AG04449 (cell line): ENCODE data around the gene ZSCAN12.
"Not testable (repeated sequence)": the region's sequence is repeated elsewhere in the genome, so short reads cannot be mapped to it uniquely, and the experiment has no call there.

Experiments used
- CTCF ChIA-PET: fragments of 350-600 bp; formaldehyde crosslinking; extraction: SDS; loops from one replicate; lab custom pipeline; 2021; ENCODE audit warnings: antibody characterized with exemption; lab: Yijun Ruan, JAX
- POLR2A ChIA-PET: fragments of 400-600, 350-600 bp; formaldehyde crosslinking; extraction: SDS; loops from one replicate; lab custom pipeline; 2020; ENCODE audit warnings: antibody characterized with exemption, inconsistent platforms; lab: Yijun Ruan, JAX
- DNase-seq: peaks from one replicate; pipeline ENCODE4 v3.0.0-alpha.2; 2010; ENCODE audit warnings: low read depth, low spot score
- H3K4me3 ChIP-seq: 2 replicates; pipeline ENCODE4 v1.5.1; 2011; ENCODE audit warnings: low read depth, mild to moderate bottlenecking, control low read depth, low read length
- TF ChIP-seq, protein P1 (sequence below): IDR thresholded peaks from one replicate; pipeline ENCODE4 v1.5.1; 2011; ENCODE audit warnings: mild to moderate bottlenecking, moderate library complexity, low read length, control low read depth, inconsistent platforms; ENCODE audit not compliant: insufficient read depth; ENCODE audit errors: missing control alignments

The ZSCAN12 gene

DNA sequence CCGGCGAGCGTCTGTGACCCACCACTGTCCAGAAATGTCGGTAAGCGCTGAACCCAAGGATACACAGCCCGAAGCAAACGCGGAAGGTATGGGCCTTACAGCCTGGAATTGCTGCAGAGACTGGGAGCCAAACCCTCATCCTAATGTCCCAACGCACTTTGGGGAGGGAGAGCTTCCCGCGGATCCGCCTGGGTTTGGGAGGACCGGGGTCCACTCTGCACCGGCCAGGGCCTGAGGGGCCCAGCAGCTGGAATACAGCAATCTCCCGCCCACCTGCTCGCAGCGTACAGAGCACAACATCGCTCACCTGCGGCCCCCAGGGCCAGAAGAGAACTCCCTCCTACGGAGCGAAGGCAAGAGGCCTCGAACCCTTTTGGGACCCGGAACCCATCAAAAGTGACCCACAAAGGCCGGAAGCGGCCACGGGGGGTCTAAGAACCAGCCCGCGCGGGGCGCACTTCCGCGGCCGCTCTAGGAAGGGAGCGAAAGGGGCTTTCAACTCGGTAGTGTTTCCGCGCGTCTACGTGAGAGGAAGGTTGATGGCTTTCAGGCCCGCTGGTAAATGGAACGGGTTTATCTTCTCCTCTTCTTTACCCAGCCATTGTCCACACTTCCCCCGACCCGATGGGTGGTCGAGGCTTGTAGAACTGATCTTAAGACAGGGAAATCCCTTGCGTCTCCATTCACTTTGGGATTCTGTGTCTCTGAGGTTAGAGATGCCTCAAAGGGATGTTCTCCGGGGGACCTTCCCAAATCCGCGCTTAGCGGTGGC, at the start of gene ZSCAN12:
Gene ZSCAN12, minus strand, starts transcription at position 398 of the 772 bp plus-strand sequence. CDS start 1,342 bp downstream, outside the sequence.
- CTCF ChIA-PET, result interaction anchor here (0.7 to 1.4 kb wide), 4 partner anchors 16 to 258 kb away, joined by 3 to 5 read pairs (median 4); partner anchors contain the start of gene ZKSCAN8
- POLR2A ChIA-PET, result no interaction called here
- DNase-seq, result peak; percentile 29
- H3K4me3 ChIP-seq, result peak within 1 kb of the TSS; percentile 97
- TF ChIP-seq, protein P1, sequence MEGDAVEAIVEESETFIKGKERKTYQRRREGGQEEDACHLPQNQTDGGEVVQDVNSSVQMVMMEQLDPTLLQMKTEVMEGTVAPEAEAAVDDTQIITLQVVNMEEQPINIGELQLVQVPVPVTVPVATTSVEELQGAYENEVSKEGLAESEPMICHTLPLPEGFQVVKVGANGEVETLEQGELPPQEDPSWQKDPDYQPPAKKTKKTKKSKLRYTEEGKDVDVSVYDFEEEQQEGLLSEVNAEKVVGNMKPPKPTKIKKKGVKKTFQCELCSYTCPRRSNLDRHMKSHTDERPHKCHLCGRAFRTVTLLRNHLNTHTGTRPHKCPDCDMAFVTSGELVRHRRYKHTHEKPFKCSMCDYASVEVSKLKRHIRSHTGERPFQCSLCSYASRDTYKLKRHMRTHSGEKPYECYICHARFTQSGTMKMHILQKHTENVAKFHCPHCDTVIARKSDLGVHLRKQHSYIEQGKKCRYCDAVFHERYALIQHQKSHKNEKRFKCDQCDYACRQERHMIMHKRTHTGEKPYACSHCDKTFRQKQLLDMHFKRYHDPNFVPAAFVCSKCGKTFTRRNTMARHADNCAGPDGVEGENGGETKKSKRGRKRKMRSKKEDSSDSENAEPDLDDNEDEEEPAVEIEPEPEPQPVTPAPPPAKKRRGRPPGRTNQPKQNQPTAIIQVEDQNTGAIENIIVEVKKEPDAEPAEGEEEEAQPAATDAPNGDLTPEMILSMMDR, result peak; percentile 74

DNA sequence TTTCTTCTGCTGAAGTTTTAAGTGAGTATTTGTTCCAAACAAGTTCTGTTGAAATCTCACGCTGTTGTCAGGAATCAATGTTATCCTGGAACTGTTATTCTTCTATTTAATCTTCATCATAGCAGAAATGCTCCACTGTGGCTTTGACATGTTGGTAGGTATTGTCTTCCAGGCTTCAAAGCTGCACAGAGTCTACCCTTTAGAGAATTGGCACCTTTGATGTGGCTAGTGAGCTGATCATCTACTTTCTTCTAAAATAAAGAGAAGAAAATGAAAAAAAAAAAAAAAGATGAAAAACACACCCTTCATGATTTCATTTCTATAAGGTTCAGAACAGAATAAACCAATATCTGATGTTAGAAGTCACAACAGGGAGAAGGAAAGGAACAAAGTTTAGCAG, 49.5 kb upstream of the ZSCAN12 start:
- DNase-seq, result no peak
- CTCF ChIA-PET, result no interaction called here
- POLR2A ChIA-PET, result no interaction called here
- no peak overlapping the region for H3K4me3 ChIP-seq
- TF ChIP-seq, protein P1, result no peak

DNA sequence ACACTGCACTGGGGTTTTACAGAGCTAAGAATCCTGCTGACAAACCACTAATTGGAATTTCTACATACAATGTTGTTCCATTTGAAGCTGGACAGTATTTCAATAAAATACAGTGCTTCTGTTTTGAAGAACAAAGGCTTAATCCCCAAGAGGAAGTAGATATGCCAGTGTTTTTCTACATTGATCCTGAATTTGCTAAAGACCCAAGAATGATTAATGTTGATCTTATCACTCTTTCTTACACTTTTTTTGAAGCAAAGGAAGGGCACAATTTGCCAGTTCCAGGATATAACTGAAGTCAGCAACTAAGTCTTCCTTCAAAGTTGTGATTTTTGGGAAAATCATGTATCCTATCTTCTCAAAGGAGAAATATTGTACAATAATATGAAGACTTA, 48.0 kb upstream of the ZSCAN12 start:
- CTCF ChIA-PET, result interaction anchor here (1.3 kb wide), 1 partner anchor 18 kb away, joined by 3 read pairs; no protein-coding TSS in a partner anchor
- POLR2A ChIA-PET, DNase-seq: not testable (repeated sequence)
- H3K4me3 ChIP-seq, result peak overlapping the region; percentile 62

DNA sequence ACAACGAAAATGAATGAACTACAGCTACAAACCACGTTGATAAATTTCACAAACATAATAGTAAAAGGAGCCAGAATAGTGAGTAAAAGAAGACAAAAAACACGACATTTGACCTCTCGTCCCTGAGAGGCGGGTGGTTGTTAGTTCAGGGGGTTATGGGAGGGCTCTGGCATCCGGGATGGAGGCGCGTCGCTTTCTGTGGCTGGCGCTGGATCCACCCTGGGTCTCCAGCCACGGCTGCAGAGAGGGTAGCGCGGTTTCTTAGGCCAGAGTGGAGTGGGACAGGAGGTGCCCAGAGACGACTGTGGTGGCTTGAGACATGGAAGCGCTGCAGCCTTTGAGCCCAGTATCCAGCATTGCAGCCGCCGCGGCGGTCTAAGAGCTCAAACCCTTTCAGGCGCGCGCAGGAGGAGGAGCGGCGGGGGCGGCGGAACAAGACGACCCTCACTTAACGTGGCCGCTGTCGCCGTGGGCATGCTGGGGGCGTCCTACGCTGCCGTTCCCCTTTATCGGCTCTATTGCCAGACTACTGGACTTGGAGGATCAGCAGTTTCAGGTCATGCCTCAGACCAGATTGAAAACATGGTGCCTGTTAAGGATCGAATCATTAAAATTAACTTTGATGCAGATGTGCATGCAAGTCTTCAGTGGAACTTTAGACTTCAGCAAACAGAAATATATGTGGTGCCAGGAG, 47.4 kb upstream of the ZSCAN12 start:
- CTCF ChIA-PET, result interaction anchor here (1.3 kb wide), 1 partner anchor 19 kb away, joined by 3 read pairs; no protein-coding TSS in a partner anchor
- no peak for DNase-seq
- POLR2A ChIA-PET, result no interaction called here
- TF ChIP-seq, protein P1, result no peak
- peak overlapping the region; percentile 62 for H3K4me3 ChIP-seq

DNA sequence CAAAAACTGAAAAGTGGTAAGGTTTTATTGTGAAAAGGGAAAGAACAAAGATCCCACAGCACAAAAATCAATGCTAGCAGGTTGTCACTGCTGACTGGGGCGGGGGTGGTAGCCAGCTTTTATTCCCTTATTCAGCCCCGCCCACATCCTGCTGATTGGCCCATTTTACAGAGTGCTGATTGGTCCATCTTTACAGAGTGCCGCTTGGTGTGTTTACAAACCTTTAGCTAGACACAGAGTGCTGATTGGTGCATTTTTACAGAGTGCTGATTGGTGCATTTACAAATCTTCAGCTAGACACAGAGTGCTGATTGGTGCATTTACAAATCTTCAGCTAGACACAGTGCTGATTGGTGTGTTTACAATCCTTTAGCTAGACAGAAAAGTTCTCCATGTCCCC, 45.2 kb upstream of the ZSCAN12 start:
- H3K4me3 ChIP-seq, CTCF ChIA-PET, POLR2A ChIA-PET, DNase-seq: not testable (repeated sequence)

DNA sequence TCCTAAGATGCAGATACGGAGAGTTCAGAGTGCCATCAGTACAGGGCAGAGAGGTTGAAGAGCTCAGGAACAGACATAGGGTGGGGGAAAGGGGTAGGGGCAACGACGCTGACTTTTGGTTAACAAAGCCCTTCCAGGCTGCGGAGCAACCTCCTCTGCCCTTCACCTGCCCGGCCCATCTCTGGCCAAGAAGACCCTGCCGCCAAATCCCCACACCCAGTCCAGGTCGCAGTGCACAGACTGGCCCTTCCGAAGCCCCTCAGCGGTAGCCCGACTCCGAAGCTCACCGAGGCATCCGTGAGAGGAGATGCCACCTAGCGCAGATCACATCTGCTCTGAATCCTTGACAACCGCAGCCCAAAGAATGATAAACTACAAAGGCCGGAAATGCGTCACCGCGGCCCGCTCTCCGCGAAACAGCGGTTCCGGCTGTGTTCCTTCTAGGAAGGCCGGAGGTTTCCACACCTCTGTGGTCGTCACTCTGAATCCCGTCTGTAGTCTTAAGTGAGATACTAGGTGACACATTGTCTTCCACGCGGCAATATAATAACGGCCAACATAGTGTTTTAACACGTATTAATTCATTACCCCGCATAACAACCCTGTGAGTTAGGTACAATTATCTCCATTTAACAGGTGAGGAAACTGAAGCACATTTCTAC, 43.7 kb upstream of the ZSCAN12 start, which contains the start of gene ZSCAN23:
Gene ZSCAN23, minus strand, starts transcription at position 380 of the 662 bp plus-strand sequence. CDS start 7,225 bp downstream, outside the sequence.
- CTCF ChIA-PET, result no interaction called here
- peak within 1 kb of the TSS; percentile 98 for H3K4me3 ChIP-seq
- TF ChIP-seq, protein P1, result no peak
- POLR2A ChIA-PET, result no interaction called here
- peak; percentile 21 for DNase-seq

DNA sequence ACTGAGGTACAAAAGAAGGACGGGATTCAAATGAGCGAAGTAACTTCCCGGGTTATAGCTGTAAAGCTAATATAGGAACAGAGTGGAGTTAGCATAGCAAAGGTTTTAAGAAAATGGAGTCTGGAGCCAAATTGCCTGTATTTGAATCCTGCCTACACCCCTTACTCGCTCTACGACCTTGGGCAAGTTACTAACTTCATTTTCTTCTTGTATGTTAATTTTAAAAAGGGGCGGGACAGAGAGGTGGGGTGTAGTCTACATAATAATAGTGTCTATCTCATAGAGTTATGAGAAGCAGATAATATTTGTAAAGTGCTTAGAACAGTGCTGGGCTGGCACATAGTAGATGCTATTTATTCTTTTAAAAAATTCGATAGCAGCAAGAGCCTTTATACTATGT, 43.0 kb upstream of the ZSCAN12 start:
- H3K4me3 ChIP-seq, result peak overlapping the region; percentile 98
- ChIA-PET POLR2A (no interaction called here), CTCF (no interaction called here)
- DNase-seq, result no peak
- TF ChIP-seq, protein P1, result no peak
